Mesendoderm (in vitro differentiated cells): ENCODE results near the gene ACP3.
"Not testable (repeated sequence)": the region's sequence is repeated elsewhere in the genome, so short reads cannot be mapped to it uniquely, and the experiment has no call there.

Experiments
- DNase-seq: peaks from one replicate; pipeline ENCODE4 v3.0.0; 2013
- H2AK5ac ChIP-seq: 2 replicates; pipeline ENCODE4 v1.6.1; 2013; ENCODE audit warnings: low read length, inconsistent platforms
- H2BK120ac ChIP-seq: 2 replicates; pipeline ENCODE4 v1.6.1; 2013; ENCODE audit warnings: low read depth, mild to moderate bottlenecking, low read length, moderate library complexity, mixed read lengths
- H2BK15ac ChIP-seq: replicated peaks from 2 replicates; pipeline ENCODE4 v1.6.1; 2013; ENCODE audit warnings: low read depth, mild to moderate bottlenecking, moderate library complexity
- H2BK5ac ChIP-seq: 2 replicates; pipeline ENCODE4 v1.6.1; 2013; ENCODE audit warnings: low read length, inconsistent platforms
- H3K18ac ChIP-seq: 2 replicates; pipeline ENCODE4 v1.6.1; 2013; ENCODE audit warnings: mild to moderate bottlenecking, low read length, mixed read lengths
- H3K23ac ChIP-seq: one replicate; pipeline ENCODE4 v1.6.1; 2013; ENCODE audit warnings: low read length
- H3K27ac ChIP-seq: 2 replicates; pipeline ENCODE4 v1.5.1; 2013; ENCODE audit warnings: low read depth, mild to moderate bottlenecking, inconsistent platforms, low read length, moderate library complexity
- H3K27me3 ChIP-seq: 2 replicates; pipeline ENCODE4 v1.6.1; 2013; ENCODE audit warnings: low read length, control low read depth, mild to moderate bottlenecking, inconsistent platforms; ENCODE audit not compliant: insufficient read depth, poor library complexity
- H3K36me3 ChIP-seq: 2 replicates; pipeline ENCODE4 v1.6.1; 2013; ENCODE audit warnings: low read length, inconsistent platforms; ENCODE audit not compliant: control insufficient read depth, insufficient read depth
- H3K4ac ChIP-seq: one replicate; pipeline ENCODE4 v1.6.1; 2013; ENCODE audit warnings: low read depth, mild to moderate bottlenecking, low read length, moderate library complexity
- H3K4me1 ChIP-seq: 2 replicates; pipeline ENCODE4 v1.6.1; 2013; ENCODE audit warnings: low read depth, low read length, inconsistent platforms; ENCODE audit not compliant: control insufficient read depth
- H3K4me2 ChIP-seq: 2 replicates; pipeline ENCODE4 v1.6.1; 2013; ENCODE audit warnings: low read length
- H3K4me3 ChIP-seq: 2 replicates; pipeline ENCODE4 v1.5.1; 2013; ENCODE audit warnings: mild to moderate bottlenecking, low read length
- H3K56ac ChIP-seq: one replicate; pipeline ENCODE4 v1.6.1; 2013; ENCODE audit warnings: low read length
- H3K79me1 ChIP-seq: 2 replicates; pipeline ENCODE4 v1.6.1; 2013; ENCODE audit warnings: low read length, inconsistent platforms
- H3K79me2 ChIP-seq: 2 replicates; pipeline ENCODE4 v1.6.1; 2013; ENCODE audit warnings: mild to moderate bottlenecking, low read length; ENCODE audit not compliant: control insufficient read depth, insufficient read depth
- H3K9ac ChIP-seq: 2 replicates; pipeline ENCODE4 v1.6.1; 2013; ENCODE audit warnings: low read length, inconsistent platforms
- H4K5ac ChIP-seq: one replicate; pipeline ENCODE4 v1.6.1; 2013; ENCODE audit warnings: low read length
- H4K8ac ChIP-seq: one replicate; pipeline ENCODE4 v1.6.1; 2013; ENCODE audit warnings: low read depth, mild to moderate bottlenecking, control low read depth, low read length, moderate library complexity
- WGBS: extraction: QIAGEN DNeasy Blood & Tissue Kit; methylation state at CpG from one replicate; pipeline ENCODE4 v1.1.7; 2013; ENCODE audit warnings: low lambda C conversion rate, missing lambda C conversion rate; ENCODE audit not compliant: insufficient coverage; ENCODE audit errors: extremely low coverage; 5-methylcytosine and 5-hydroxymethylcytosine counted together

ACP3 gene

DNA sequence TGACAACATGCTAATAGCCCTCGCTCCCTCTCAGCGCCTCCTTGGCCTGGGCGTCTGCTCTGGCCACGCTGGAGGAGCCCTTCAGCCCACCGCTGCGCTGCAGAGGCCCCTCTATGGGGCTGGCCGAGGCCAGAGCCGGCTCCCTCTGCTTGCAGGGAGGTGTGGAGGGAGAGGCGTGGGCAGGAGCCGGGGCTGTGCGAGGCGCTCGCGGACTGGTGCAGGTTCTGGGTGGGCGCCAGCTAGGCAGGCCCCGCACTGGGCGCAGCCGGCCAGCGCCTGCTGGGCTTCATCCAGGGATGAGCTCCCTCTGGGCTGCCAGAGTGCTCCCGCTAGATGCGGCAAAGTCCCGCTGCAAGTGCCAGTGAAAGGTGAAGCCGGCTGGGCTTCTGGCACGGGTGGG is 79.0 kb downstream of the ACP3 start:
- Histone ChIP-seq H2BK120ac (no peak overlapping the region), H3K27me3 (no peaks in the 10 kb centered on the region), H4K8ac (no peak overlapping the region), H3K4ac (no peak overlapping the region), H2BK15ac (no peak overlapping the region), H3K79me2 (no peaks in the 10 kb centered on the region), H3K18ac (no peak overlapping the region), H3K4me3 (no peak overlapping the region), H4K5ac (no peak overlapping the region), H3K9ac (no peak overlapping the region), H3K27ac (no peak overlapping the region), H3K4me1 (no peaks in the 10 kb centered on the region), H3K4me2 (no peak overlapping the region), H2BK5ac (no peak overlapping the region), H3K79me1 (no peaks in the 10 kb centered on the region), H3K56ac (no peak overlapping the region), H3K36me3 (no peaks in the 10 kb centered on the region), H2AK5ac (no peak overlapping the region), H3K23ac (no peak overlapping the region)
- DNase-seq: no peak
- WGBS: no CpG with 5 or more reads among the region's 24 CpGs

DNA sequence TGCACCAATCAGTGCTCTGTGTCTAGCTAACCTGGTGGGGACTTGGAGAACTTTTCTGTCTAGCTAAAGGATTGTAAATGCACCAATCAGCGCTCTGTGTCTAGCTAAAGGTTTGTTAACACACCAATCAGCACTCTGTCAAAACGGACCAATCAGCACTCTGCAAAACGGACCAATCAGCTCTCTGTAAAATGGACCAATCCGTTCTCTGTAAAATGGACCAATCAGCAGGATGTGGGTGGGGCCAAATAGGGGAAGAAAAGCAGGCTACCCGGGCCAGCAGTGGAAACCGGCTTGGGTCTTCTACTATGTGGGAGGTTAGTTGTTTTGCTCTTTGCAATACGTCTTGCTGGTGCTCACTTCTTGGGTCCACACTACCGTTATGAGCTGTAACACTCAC is 79.6 kb downstream of the ACP3 start:
- H4K5ac ChIP-seq, H3K4me1 ChIP-seq, H3K79me1 ChIP-seq, H3K36me3 ChIP-seq, H3K9ac ChIP-seq, H2BK5ac ChIP-seq, H3K79me2 ChIP-seq, H3K18ac ChIP-seq, H3K56ac ChIP-seq, H3K4me2 ChIP-seq, H3K4ac ChIP-seq, H3K4me3 ChIP-seq, H4K8ac ChIP-seq, H2AK5ac ChIP-seq, H2BK15ac ChIP-seq, H3K27me3 ChIP-seq, H3K27ac ChIP-seq, H3K23ac ChIP-seq, H2BK120ac ChIP-seq: not testable (repeated sequence)
- no CpG with 5 or more reads among the region's 8 CpGs for WGBS
- DNase-seq: peak; percentile 19

DNA sequence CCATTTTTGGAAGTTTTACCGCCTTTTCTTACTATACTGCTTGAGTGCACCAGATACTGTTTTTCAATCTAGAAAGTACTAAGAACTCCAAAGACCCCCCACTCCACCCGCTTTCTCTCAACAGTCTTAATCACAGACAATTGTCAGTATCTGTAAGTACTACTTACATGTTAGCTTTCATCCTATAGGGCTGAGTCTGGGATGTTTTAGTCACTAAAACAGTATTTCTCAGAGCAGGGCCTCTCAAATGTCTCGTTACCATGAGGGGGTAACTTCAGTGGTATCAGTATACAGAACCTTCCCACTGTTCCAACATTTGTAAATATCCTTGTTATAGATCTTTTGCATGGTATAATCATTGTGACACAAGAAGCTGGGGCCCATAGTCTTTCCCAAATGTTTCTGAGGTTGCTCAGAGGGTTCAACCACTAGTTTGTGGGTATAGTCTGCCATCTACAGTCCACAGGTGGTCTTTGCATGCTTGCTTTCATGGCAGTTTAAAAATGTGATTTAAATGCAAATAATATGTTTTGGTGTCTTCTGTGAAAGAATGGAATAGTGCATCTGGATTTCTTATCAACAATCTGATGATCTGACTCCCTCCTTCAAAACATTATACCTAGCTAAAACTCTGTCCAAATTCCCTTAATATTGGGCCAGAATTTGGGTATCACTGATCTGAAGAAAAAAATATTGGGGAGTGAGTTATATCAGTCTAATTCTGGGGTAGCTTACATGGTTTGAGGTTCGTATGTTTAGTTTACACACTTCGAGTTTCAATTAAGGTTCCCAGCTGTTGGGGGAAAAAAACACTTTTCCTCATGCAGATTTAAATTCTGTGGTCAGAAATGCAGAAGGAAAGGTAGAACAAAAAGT is 82.1 kb downstream of the ACP3 start:
- Histone ChIP-seq H3K4me2 (no peak overlapping the region), H3K18ac (no peak overlapping the region), H3K4me1 (no peaks in the 10 kb centered on the region), H2AK5ac (no peak overlapping the region), H3K79me1 (no peaks in the 10 kb centered on the region), H4K8ac (no peak overlapping the region), H2BK120ac (no peak overlapping the region), H3K36me3 (no peaks in the 10 kb centered on the region), H3K4me3 (no peak overlapping the region), H3K27me3 (no peaks in the 10 kb centered on the region), H3K23ac (no peak overlapping the region), H2BK5ac (no peak overlapping the region), H2BK15ac (no peak overlapping the region), H3K79me2 (no peaks in the 10 kb centered on the region), H3K27ac (no peak overlapping the region), H3K56ac (no peak overlapping the region), H3K4ac (no peak overlapping the region), H3K9ac (no peak overlapping the region), H4K5ac (no peak overlapping the region)
- peak; percentile 69 for DNase-seq
- no CpG with 5 or more reads among the region's 5 CpGs for WGBS

DNA sequence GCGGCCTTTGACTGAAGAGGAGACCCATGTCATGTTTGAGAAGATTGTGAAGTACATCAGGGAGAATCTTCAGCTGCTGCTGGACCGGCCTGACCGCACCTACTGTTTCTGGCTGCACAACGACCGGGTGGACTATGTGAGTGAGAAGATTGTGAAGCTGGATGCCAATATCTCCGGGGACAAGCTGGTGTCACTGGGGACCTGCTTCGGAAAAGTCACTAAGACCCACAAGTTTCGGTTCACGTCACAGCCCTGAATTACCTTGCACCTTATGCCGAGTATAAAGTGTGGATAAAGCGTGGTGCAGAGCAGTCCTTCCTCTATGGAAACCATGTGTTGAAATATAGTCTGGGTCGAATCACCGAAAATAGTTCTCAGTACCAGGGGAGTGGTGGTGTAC is 84.0 kb downstream of the ACP3 start:
- no peak overlapping the region for H3K27ac ChIP-seq
- no peak overlapping the region for H3K56ac ChIP-seq
- no peak overlapping the region for H2BK120ac ChIP-seq

DNA sequence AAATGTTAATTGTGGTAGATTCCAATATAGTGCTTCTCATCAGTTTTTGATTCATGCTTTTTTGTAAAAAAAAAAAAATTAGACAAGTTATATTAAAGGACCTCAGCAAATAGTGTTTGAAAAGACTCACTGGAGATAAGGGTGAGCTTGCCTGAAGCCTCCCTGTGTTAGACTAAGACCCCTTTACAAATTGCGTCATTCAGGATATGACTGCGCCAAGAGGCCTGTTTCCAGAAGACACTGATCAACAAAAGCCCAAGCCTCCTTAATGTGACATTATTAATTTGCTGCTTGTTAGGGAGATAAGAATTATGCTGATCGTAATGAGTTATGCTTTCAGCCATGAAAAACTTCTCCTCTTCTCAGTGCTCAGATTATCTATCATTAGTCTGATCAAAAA is 87.1 kb downstream of the ACP3 start:
- Histone ChIP-seq H2BK120ac (no peak overlapping the region), H3K4me1 (no peaks in the 10 kb centered on the region), H3K27ac (no peak overlapping the region), H4K5ac (no peak overlapping the region), H3K4me2 (no peak overlapping the region), H2BK15ac (no peak overlapping the region), H3K4me3 (no peak overlapping the region), H2BK5ac (no peak overlapping the region), H3K56ac (no peak overlapping the region), H3K4ac (no peak overlapping the region), H3K79me2 (no peaks in the 10 kb centered on the region), H3K23ac (no peak overlapping the region), H3K9ac (no peak overlapping the region), H3K79me1 (no peaks in the 10 kb centered on the region), H4K8ac (no peak overlapping the region), H2AK5ac (no peak overlapping the region), H3K27me3 (no peaks in the 10 kb centered on the region), H3K36me3 (no peaks in the 10 kb centered on the region), H3K18ac (no peak overlapping the region)
- WGBS: no CpG with 5 or more reads among the region's 3 CpGs
- DNase-seq: no peak

More for the DNA sequence above, 84.0 kb downstream of the ACP3 start:
- no peak overlapping the region for H2AK5ac ChIP-seq
- no peak for DNase-seq
- H3K4ac ChIP-seq: no peak overlapping the region
- H4K5ac ChIP-seq: no peak overlapping the region
- H3K36me3 ChIP-seq: no peaks in the 10 kb centered on the region
- no peak overlapping the region for H2BK15ac ChIP-seq
- no peaks in the 10 kb centered on the region for H3K79me2 ChIP-seq
- no CpG with 5 or more reads among the region's 13 CpGs for WGBS
- no peaks in the 10 kb centered on the region for H3K27me3 ChIP-seq
- H3K9ac ChIP-seq: no peak overlapping the region
- H3K23ac ChIP-seq: no peak overlapping the region
- no peaks in the 10 kb centered on the region for H3K4me1 ChIP-seq
- H3K4me3 ChIP-seq: no peak overlapping the region
- H3K18ac ChIP-seq: no peak overlapping the region
- no peak overlapping the region for H4K8ac ChIP-seq
- H3K79me1 ChIP-seq: no peaks in the 10 kb centered on the region
- no peak overlapping the region for H2BK5ac ChIP-seq
- H3K4me2 ChIP-seq: no peak overlapping the region

DNA sequence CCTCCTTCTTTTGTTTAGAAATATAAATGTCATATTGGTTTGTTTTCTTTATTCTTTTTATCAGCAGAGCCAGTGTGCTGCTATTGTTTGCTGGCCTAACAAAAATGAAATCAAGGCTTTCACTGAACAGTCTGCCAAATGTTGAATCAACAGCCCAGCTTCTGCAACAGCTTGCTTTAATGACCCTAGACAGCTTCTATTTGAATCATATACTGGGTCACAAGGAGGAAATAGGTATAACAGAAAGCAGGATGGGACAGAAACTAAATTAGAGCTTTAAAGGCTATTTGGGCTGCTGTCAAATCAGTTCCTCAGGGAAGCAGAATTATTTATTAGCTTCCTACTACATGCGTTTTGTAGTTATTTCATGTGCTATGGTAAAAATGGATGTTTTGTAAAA is 88.0 kb downstream of the ACP3 start:
- H3K27me3 ChIP-seq: no peaks in the 10 kb centered on the region
- no peak overlapping the region for H3K23ac ChIP-seq
- H3K79me2 ChIP-seq: no peaks in the 10 kb centered on the region
- H4K5ac ChIP-seq: no peak overlapping the region
- no peak overlapping the region for H3K9ac ChIP-seq
- no peak overlapping the region for H3K4ac ChIP-seq
- H3K4me2 ChIP-seq: no peak overlapping the region
- H3K27ac ChIP-seq: no peak overlapping the region
- no peak overlapping the region for H2BK120ac ChIP-seq
- H2AK5ac ChIP-seq: no peak overlapping the region
- no peak overlapping the region for H3K18ac ChIP-seq
- no peak overlapping the region for H2BK15ac ChIP-seq
- H4K8ac ChIP-seq: no peak overlapping the region
- H3K56ac ChIP-seq: no peak overlapping the region
- H3K36me3 ChIP-seq: no peaks in the 10 kb centered on the region
- H3K4me1 ChIP-seq: no peaks in the 10 kb centered on the region
- no peaks in the 10 kb centered on the region for H3K79me1 ChIP-seq
- no peak overlapping the region for H3K4me3 ChIP-seq
- no peak for DNase-seq
- no CpG with 5 or more reads among the region's 1 CpG for whole genome bisulfite sequencing
- no peak overlapping the region for H2BK5ac ChIP-seq
